H1 (cell line): ENCODE measurements around the gene KRTAP12-4. TPM values are rescaled to one million over a fixed set of nuclear protein-coding genes. Genes with fewer than 3 reads are reported as not detected.
A peak's percentile ranks its signal among the peaks of the same experiment; 100 is the strongest.

Source experiments
- CTCF ChIA-PET: fragments of 300-600 bp; sonication (Branson Sonifier 250); formaldehyde crosslinking; loops from one replicate; lab custom pipeline; 2021; ENCODE audit not compliant: partially characterized antibody; lab: Charles Lee
- POLR2A ChIA-PET: fragments of 300-600 bp; sonication (Branson Sonifier 250); formaldehyde crosslinking; loops from one replicate; lab custom pipeline; 2021; ENCODE audit warnings: inconsistent platforms; ENCODE audit not compliant: partially characterized antibody; lab: Charles Lee
- DNase-seq, 2 experiments: peaks; one replicate each; pipeline versions ENCODE4 v3.0.0 to v3.0.0-alpha.2; 2010 to 2022; ENCODE audit warnings: low spot score in 2 of 2, low read depth in 1 of 2, mixed read lengths in 1 of 2
- FAIRE-seq: peaks from 2 replicates; lab custom pipeline; 2011; peaks lifted over from hg19 to GRCh38; lab: Jason Lieb, UNC
- H2AFZ ChIP-seq: 2 replicates; pipeline ENCODE4 v1.8.1; 2012; ENCODE audit warnings: low read length, inconsistent platforms
- H2AK5ac ChIP-seq: 2 replicates; pipeline ENCODE4 v1.6.1; 2013; ENCODE audit warnings: low read depth, low read length
- H2BK120ac ChIP-seq: replicated peaks from 2 replicates; pipeline ENCODE3; 2013; ENCODE audit warnings: low read depth, low read length, inconsistent platforms
- H2BK12ac ChIP-seq: 2 replicates; pipeline ENCODE4 v1.6.1; 2013; ENCODE audit warnings: low read depth, low read length
- H2BK15ac ChIP-seq: 2 replicates; pipeline ENCODE4 v1.6.1; 2013; ENCODE audit warnings: low read length
- H2BK20ac ChIP-seq: 2 replicates; pipeline ENCODE4 v1.6.1; 2013; ENCODE audit warnings: low read length
- H2BK5ac ChIP-seq: 2 replicates; pipeline ENCODE4 v1.6.1; 2013; ENCODE audit warnings: low read depth, low read length
- H3K14ac ChIP-seq: 2 replicates; pipeline ENCODE4 v1.6.1; 2013; ENCODE audit warnings: inconsistent platforms; ENCODE audit not compliant: insufficient read length
- H3K18ac ChIP-seq: 2 replicates; pipeline ENCODE4 v1.6.1; 2013; ENCODE audit warnings: low read length; ENCODE audit errors: extremely low read depth
- H3K23ac ChIP-seq: 2 replicates; pipeline ENCODE4 v1.6.1; 2013; ENCODE audit warnings: inconsistent platforms; ENCODE audit not compliant: insufficient read length
- H3K23me2 ChIP-seq: 2 replicates; pipeline ENCODE4 v1.6.1; 2013; ENCODE audit warnings: low read depth, low read length
- H3K27ac ChIP-seq: 2 replicates; pipeline ENCODE4 v1.6.1; 2011; ENCODE audit warnings: low read depth, low read length, inconsistent platforms
- H3K27me3 ChIP-seq, 4 experiments: replicated peaks in 1 of 4; 1 replicate in 1 of 4; 2 replicates in 3 of 4; pipeline versions ENCODE4 v1.6.1 to v1.8.1; 2011 to 2013; ENCODE audit warnings: low read length in 3 of 4, mild to moderate bottlenecking in 3 of 4, inconsistent platforms in 2 of 4, mixed read lengths in 2 of 4, moderate library complexity in 1 of 4; ENCODE audit not compliant: control insufficient read depth in 3 of 4, insufficient read depth in 3 of 4; ENCODE audit errors: extremely low read depth in 1 of 4
- H3K36me3 ChIP-seq, 4 experiments: 2 replicates each; pipeline versions ENCODE4 v1.6.1 to v1.8.1; 2011 to 2013; ENCODE audit warnings: mild to moderate bottlenecking in 4 of 4, low read length in 3 of 4, moderate library complexity in 2 of 4, control low read depth in 1 of 4, inconsistent platforms in 1 of 4; ENCODE audit not compliant: insufficient read depth in 4 of 4, control insufficient read depth in 2 of 4
- H3K4ac ChIP-seq: replicated peaks from 2 replicates; pipeline ENCODE3; 2013; ENCODE audit warnings: low read length, low read depth, mixed read lengths, inconsistent platforms; ENCODE audit not compliant: insufficient read length
- H3K4me1 ChIP-seq, 4 experiments: replicated peaks in 1 of 4; 1 replicate in 1 of 4; 2 replicates in 3 of 4; pipeline versions ENCODE4 v1.6.1 to v1.8.1; 2011 to 2013; ENCODE audit warnings: low read length in 3 of 4, inconsistent platforms in 2 of 4, mixed read lengths in 1 of 4; ENCODE audit not compliant: insufficient read depth in 4 of 4, control insufficient read depth in 3 of 4
- H3K4me2 ChIP-seq, 2 experiments: 2 replicates each; pipeline versions ENCODE4 v1.6.1 to v1.8.1; 2011 to 2013; ENCODE audit warnings: low read depth in 2 of 2, low read length in 2 of 2, control low read depth in 1 of 2, inconsistent platforms in 1 of 2, mild to moderate bottlenecking in 1 of 2; ENCODE audit not compliant: insufficient read depth in 1 of 2
- H3K4me3 ChIP-seq, 4 experiments: fragments of 200-600, 300-600 bp in 1 of 4; sonication (generic), shearing (Covaris generic), sonication (Bioruptor Twin) in 1 of 4; 2 replicates each; pipeline versions ENCODE4 v1.5.1 to v1.8.1; 2011 to 2016; ENCODE audit warnings: low read length in 4 of 4, low read depth in 3 of 4, control low read depth in 2 of 4, inconsistent platforms in 2 of 4, mild to moderate bottlenecking in 2 of 4, mixed read lengths in 1 of 4, moderate library complexity in 1 of 4; ENCODE audit not compliant: insufficient read depth in 2 of 4; ENCODE audit errors: extremely low read depth in 1 of 4
- H3K56ac ChIP-seq: replicated peaks from 2 replicates; pipeline ENCODE3; 2013; ENCODE audit warnings: low read depth, mild to moderate bottlenecking, mixed read lengths, low read length, inconsistent platforms; ENCODE audit not compliant: insufficient read length
- H3K79me1 ChIP-seq: 2 replicates; pipeline ENCODE4 v1.6.1; 2013; ENCODE audit warnings: low read depth, low read length, control low read depth
- H3K79me2 ChIP-seq, 2 experiments: 2 replicates each; pipeline versions ENCODE4 v1.6.1 to v1.8.1; 2012 to 2013; ENCODE audit warnings: low read length in 2 of 2, mild to moderate bottlenecking in 2 of 2, inconsistent platforms in 1 of 2; ENCODE audit not compliant: insufficient read depth in 2 of 2, control insufficient read depth in 1 of 2
- H3K9ac ChIP-seq, 4 experiments: replicated peaks in 1 of 4; 1 replicate in 1 of 4; 2 replicates in 3 of 4; pipeline versions ENCODE4 v1.6.1 to v1.8.1; 2011 to 2013; ENCODE audit warnings: low read depth in 3 of 4, low read length in 3 of 4, control low read depth in 2 of 4, mild to moderate bottlenecking in 2 of 4, moderate library complexity in 2 of 4, inconsistent platforms in 1 of 4; ENCODE audit errors: extremely low read depth in 1 of 4
- H3K9me3 ChIP-seq, 2 experiments: 2 replicates each; pipeline versions ENCODE4 v1.6.1 to v1.8.1; 2012 to 2013; ENCODE audit warnings: mild to moderate bottlenecking in 2 of 2, moderate library complexity in 2 of 2, control low read depth in 1 of 2, inconsistent platforms in 1 of 2, low read depth in 1 of 2, low read length in 1 of 2, mixed read lengths in 1 of 2; ENCODE audit not compliant: insufficient read depth in 2 of 2
- H4K20me1 ChIP-seq, 2 experiments: replicated peaks in 1 of 2; 2 replicates each; pipeline versions ENCODE3 to v1.8.1; 2011 to 2013; ENCODE audit warnings: inconsistent platforms in 2 of 2, low read length in 2 of 2, mild to moderate bottlenecking in 1 of 2; ENCODE audit not compliant: insufficient read depth in 2 of 2, control insufficient read depth in 1 of 2
- H4K5ac ChIP-seq: 2 replicates; pipeline ENCODE4 v1.6.1; 2013; ENCODE audit warnings: low read length, low read depth, mixed read lengths, inconsistent platforms; ENCODE audit not compliant: insufficient read length
- H4K8ac ChIP-seq: 2 replicates; pipeline ENCODE4 v1.8.0; 2013; ENCODE audit warnings: mild to moderate bottlenecking, moderate library complexity, low read length, inconsistent platforms; ENCODE audit not compliant: insufficient read depth; ENCODE audit errors: extremely low read depth
- H4K91ac ChIP-seq: replicated peaks from 2 replicates; pipeline ENCODE3; 2013; ENCODE audit warnings: low read length, mixed read lengths, inconsistent platforms; ENCODE audit not compliant: insufficient read length
- RFX5 ChIP-seq: IDR thresholded peaks from 2 replicates; pipeline ENCODE4 v1.6.1; 2011; ENCODE audit warnings: low read depth, low read length, improper control_type of control experiment, borderline replicate concordance
- WGBS, 2 experiments: shearing (Covaris generic) in 1 of 2; methylation state at CpG; one replicate each; pipeline versions ENCODE4 v1.1.6 to v1.1.7; 2013 to 2015; ENCODE audit warnings: low lambda C conversion rate in 2 of 2, mixed read lengths in 2 of 2, inconsistent platforms in 1 of 2, low coverage in 1 of 2, missing lambda C conversion rate in 1 of 2; ENCODE audit not compliant: insufficient replicate concordance in 2 of 2, insufficient coverage in 1 of 2, insufficient read length in 1 of 2; ENCODE audit errors: extremely low coverage in 1 of 2, missing lambda C conversion rate in 1 of 2; 5-methylcytosine and 5-hydroxymethylcytosine counted together
- polyA plus RNA-seq, 7 experiments: library from polyadenylated mRNA; depleted of rRNA in 3 of 7; stranded (reverse) in 5 of 7; unstranded in 2 of 7; fragments of >200 nt in 5 of 7; fragments of 200-250 nt in 2 of 7; gene quantifications; 1 replicate in 5 of 7; 2 replicates in 1 of 7; 4 replicates in 1 of 7; pipeline versions ENCODE4 v1.2.1 to v1.2.3, GENCODE V29; 2011 to 2013; ENCODE audit warnings: missing spikeins in 2 of 7, mixed read lengths in 2 of 7
- total RNA-seq: library from RNA; stranded (reverse); fragmentation: NEBNext Ultra II Directional; extraction: Animal tissue kit (Norgen Biotek cat#: 25700); gene quantifications from 2 replicates; pipeline ENCODE4 v1.2.1, GENCODE V29; 2021

Gene KRTAP12-4
- total and polyA plus RNA-seq, 2 of the 8 experiments (the other 6 are each of a cell fraction or from before 2014, with no cell fraction given), result not detected

DNA sequence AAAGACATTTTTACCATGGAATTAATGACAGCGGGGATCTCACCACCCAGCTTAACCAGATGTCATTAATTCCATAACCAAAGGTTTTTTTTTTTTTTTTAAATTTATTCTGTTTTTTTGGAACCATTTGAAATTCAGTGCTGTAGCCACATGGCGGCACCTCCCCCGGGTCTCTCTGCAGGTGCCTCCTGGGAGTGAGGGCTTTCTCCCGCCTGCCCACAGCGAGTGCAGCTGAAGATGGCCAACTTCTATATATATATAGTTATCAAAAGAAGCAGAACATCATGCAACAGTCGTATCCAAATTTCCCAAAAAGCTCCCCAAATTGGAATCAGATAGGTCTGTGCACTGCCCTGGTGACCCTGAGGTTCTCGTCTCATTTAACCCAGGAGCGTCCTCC lies 39.0 kb downstream of the KRTAP12-4 start:
- Histone ChIP-seq H2BK15ac (no peak overlapping the region), H3K36me3 (no peaks in the 10 kb centered on the region), H3K56ac (no peak overlapping the region), H4K8ac (peak overlapping the region; percentile 48; the same call in 1 of the 2 replicates), H3K9ac (no peak overlapping the region), H3K4me1 (peaks cover 0 to 6% (median 2%) of the 10 kb centered on the region in 4 experiments; a peak in 4 of 7 replicates), H3K4me2 (no peak overlapping the region), H2BK20ac (no peak overlapping the region), H3K27ac (no peak overlapping the region), H2BK5ac (no peak overlapping the region), H3K4me3 (no peak overlapping the region), H4K20me1 (peaks cover 0 to 1% of the 10 kb centered on the region in 2 experiments), H3K23me2 (no peaks in the 10 kb centered on the region), H3K4ac (no peak overlapping the region), H2BK12ac (no peak overlapping the region), H3K23ac (no peak overlapping the region), H3K79me1 (no peaks in the 10 kb centered on the region; the same call in 1 of the 2 replicates), H4K91ac (no peak overlapping the region), H4K5ac (no peak overlapping the region), H3K18ac (no peak overlapping the region), H2AFZ (no peak overlapping the region), H2AK5ac (no peak overlapping the region), H3K79me2 (no peaks in the 10 kb centered on the region), H3K27me3 (no peaks in the 10 kb centered on the region), H3K14ac (no peak overlapping the region), H2BK120ac (no peak overlapping the region), H3K9me3 (peaks cover 15 to 16% of the 10 kb centered on the region in 2 experiments)
- DNase-seq (peak in 1 of 2 experiments; percentile 35), FAIRE-seq (no peak)
- 82% methylated on average over 6 of the region's 8 CpGs; no CpG with 5 or more reads in 1 of the 2 experiments for WGBS, 2 experiments
- no peak for TF ChIP-seq RFX5
- ChIA-PET POLR2A (interaction anchor here (0.6 to 1.5 kb wide), 2 partner anchors 91 to 1012 kb away, joined by 3 read pairs; no protein-coding TSS in a partner anchor), CTCF (interaction anchor here (0.9 kb wide), 1 partner anchor 35 kb away, joined by 4 read pairs; the partner anchor contains the start of gene KRTAP10-5)
